GM12878 (cell line): Measurements from ENCODE around the gene IL6R. TPM values are rescaled to one million over a fixed set of nuclear protein-coding genes. Genes with fewer than 3 reads are reported as not detected.

Experiments
- ATAC-seq: fragments of 200-7000 bp; cut with Tn5 transposase; 3 replicates; pipeline ENCODE4 v1.9.1; 2020; ENCODE audit warnings: mild to moderate bottlenecking, moderate library complexity
- Bru-seq: library from RNA; stranded (reverse); fragments of 400-500 nt; gene quantifications from one replicate; lab custom pipeline; 2021; lab: Mats Ljungman, UMichigan
- BruChase-seq, 2 experiments: library from RNA; stranded (reverse); fragments of 400-500 nt; gene quantifications; one replicate each; lab custom pipeline; 2021; lab: Mats Ljungman, UMichigan
- BruUV-seq: library from RNA; stranded (reverse); fragments of 400-500 nt; replicated peaks from 2 replicates; lab custom pipeline; 2021; lab: Mats Ljungman, UMichigan
- CTCF ChIA-PET: fragments of 300-600 bp; sonication (Branson Sonifier 250); formaldehyde crosslinking; extraction: SDS; loops from one replicate; lab custom pipeline; 2021; ENCODE audit warnings: inconsistent platforms; lab: Yijun Ruan, JAX
- POLR2A ChIA-PET: fragments of 350-600 bp; formaldehyde crosslinking; extraction: SDS; loops from one replicate; lab custom pipeline; 2021; ENCODE audit warnings: inconsistent platforms; lab: Charles Lee
- RAD21 ChIA-PET: fragments of 300-600 bp; sonication (Branson Sonifier 250); formaldehyde crosslinking; loops from one replicate; lab custom pipeline; 2023; ENCODE audit warnings: antibody characterized with exemption; ENCODE audit not compliant: unreplicated experiment; lab: Charles Lee
- SMC1A ChIA-PET: fragments of 300-600 bp; sonication (Branson Sonifier 250); formaldehyde crosslinking; loops from one replicate; lab custom pipeline; 2023; ENCODE audit not compliant: unreplicated experiment, uncharacterized antibody; lab: Charles Lee
- DNase-seq: peaks from one replicate; pipeline ENCODE4 v3.0.0-alpha.2; 2011; ENCODE audit warnings: low read depth, low spot score
- FAIRE-seq: peaks from 3 replicates; lab custom pipeline; 2011; peaks lifted over from hg19 to GRCh38; lab: Jason Lieb, UNC
- H2AFZ ChIP-seq: 2 replicates; pipeline ENCODE4 v1.6.0; 2011; ENCODE audit warnings: low read depth, low read length, control low read depth; ENCODE audit not compliant: control insufficient read depth
- H3K27ac ChIP-seq: 2 replicates; pipeline ENCODE4 v1.5.1; 2011; ENCODE audit warnings: control low read depth; ENCODE audit not compliant: control insufficient read depth, insufficient read depth
- H3K27me3 ChIP-seq, 2 experiments: replicated peaks in 1 of 2; 2 replicates each; pipeline versions ENCODE4 v1.6.0 to v1.6.1; 2011; ENCODE audit warnings: low read length in 1 of 2; ENCODE audit not compliant: control insufficient read depth in 2 of 2, insufficient read depth in 2 of 2
- H3K36me3 ChIP-seq, 2 experiments: 2 replicates each; pipeline ENCODE4 v1.5.1; 2011; ENCODE audit warnings: low read length in 1 of 2; ENCODE audit not compliant: control insufficient read depth in 2 of 2, insufficient read depth in 2 of 2
- H3K4me1 ChIP-seq: 2 replicates; pipeline ENCODE4 v1.6.1; 2011; ENCODE audit warnings: mild to moderate bottlenecking, low read length, moderate library complexity, mixed read lengths; ENCODE audit not compliant: control insufficient read depth, insufficient read depth
- H3K4me2 ChIP-seq: 2 replicates; pipeline ENCODE4 v1.6.0; 2011; ENCODE audit warnings: control low read depth; ENCODE audit not compliant: control insufficient read depth, insufficient read depth
- H3K4me3 ChIP-seq: fragments of 200-600 bp; sonication (generic); 2 replicates; pipeline ENCODE4 v1.5.1; 2016
- H3K79me2 ChIP-seq: 2 replicates; pipeline ENCODE4 v1.6.0; 2011; ENCODE audit warnings: low read length; ENCODE audit not compliant: control insufficient read depth, insufficient read depth
- H3K9ac ChIP-seq: 2 replicates; pipeline ENCODE4 v1.8.0; 2011; ENCODE audit warnings: low read length, control low read depth, mixed read lengths; ENCODE audit not compliant: control insufficient read depth, insufficient read depth
- H3K9me3 ChIP-seq: replicated peaks from 3 replicates; pipeline ENCODE4 v1.5.1; 2011; ENCODE audit warnings: mild to moderate bottlenecking, low read length; ENCODE audit not compliant: control insufficient read depth, insufficient read depth
- H4K20me1 ChIP-seq: 2 replicates; pipeline ENCODE4 v1.6.0; 2011; ENCODE audit not compliant: control insufficient read depth, insufficient read depth
- HCFC1 ChIP-seq: fragments of 150-350 bp; IDR thresholded peaks from 2 replicates; pipeline ENCODE4 v1.6.1; 2014; ENCODE audit warnings: low read length
- POLR2AphosphoS5 ChIP-seq: IDR thresholded peaks from 2 replicates; pipeline ENCODE4 v1.6.1; 2011; ENCODE audit warnings: mild to moderate bottlenecking, low read length, inconsistent platforms
- RAD51 ChIP-seq: fragments of 450-650 bp; IDR thresholded peaks from 2 replicates; pipeline ENCODE4 v1.6.1; 2016; ENCODE audit warnings: moderate library complexity, mild to moderate bottlenecking, inconsistent platforms
- RUNX3 ChIP-seq: IDR thresholded peaks from 2 replicates; pipeline ENCODE4 v1.6.1; 2012; ENCODE audit warnings: low read length, inconsistent platforms
- SREBF2 ChIP-seq: IDR thresholded peaks from 2 replicates; pipeline ENCODE4 v1.6.1; 2012; ENCODE audit warnings: mild to moderate bottlenecking, low read length
- ZZZ3 ChIP-seq: IDR thresholded peaks from 2 replicates; pipeline ENCODE4 v1.6.1; 2011; ENCODE audit warnings: low read depth; ENCODE audit not compliant: control insufficient read depth, insufficient read length
- WGBS: methylation state at CpG from one replicate; pipeline ENCODE4 v1.1.6; 2016; ENCODE audit warnings: low lambda C conversion rate; ENCODE audit not compliant: insufficient replicate concordance, insufficient coverage; ENCODE audit errors: missing lambda C conversion rate; 5-methylcytosine and 5-hydroxymethylcytosine counted together
- in situ Hi-C: fragments of 300-500 bp; cut with MboI; formaldehyde crosslinking; loops from 9 replicates; pipeline ENCODE4 v1.14.3; 2018; ENCODE audit warnings: mixed read lengths
- intact Hi-C: fragments of 100-400 bp; cut with micrococcal nuclease; formaldehyde crosslinking; loops from one replicate; pipeline ENCODE4 v1.14.2; 2022; ENCODE audit not compliant: unreplicated experiment
- long read RNA-seq, 2 experiments: library from polyadenylated mRNA; unstranded; transcript quantifications; one replicate each; pipeline ENCODE4 v2.0.0, GENCODE V29; 2019 to 2020
- polyA minus RNA-seq, 3 experiments: library from RNA; depleted of rRNA, polyadenylated mRNA; stranded (reverse); fragments of >200 nt; gene quantifications; 2 replicates each; pipeline ENCODE4 v1.2.3, GENCODE V29; 2011
- polyA plus RNA-seq, 11 experiments: library from polyadenylated mRNA; depleted of rRNA in 4 of 11; unstranded in 6 of 11; stranded (reverse) in 5 of 11; fragments of >200 nt; fragmentation: Nextera tagmentation in 4 of 11; fragmentation: Illumina TruSeq in 1 of 11; extraction: Ambion mirVana in 4 of 11; extraction: Trizol in 1 of 11; gene quantifications; 1 replicate in 1 of 11; 2 replicates in 10 of 11; pipeline versions ENCODE4 v1.2.1 to v1.2.3, GENCODE V29; 2011 to 2016; ENCODE audit warnings: inconsistent platforms in 2 of 11, missing spikeins in 2 of 11, low read depth in 1 of 11
- total RNA-seq, 4 experiments: library from RNA; depleted of rRNA in 3 of 4; stranded (reverse); fragments of >200 nt in 3 of 4; fragmentation: Illumina TruSeq in 1 of 4; extraction: Trizol in 1 of 4; gene quantifications; 2 replicates each; pipeline versions ENCODE4 v1.2.1 to v1.2.3, GENCODE V29; 2013 to 2021
- TF ChIP-seq, protein P1 (sequence below): IDR thresholded peaks from 2 replicates; pipeline ENCODE4 v1.6.1; 2012; ENCODE audit warnings: low read length, inconsistent platforms
- TF ChIP-seq, protein P2 (sequence below): fragments of 450-650 bp; IDR thresholded peaks from 2 replicates; pipeline ENCODE4 v1.6.1; 2017; ENCODE audit warnings: mild to moderate bottlenecking, moderate library complexity
- TF ChIP-seq, protein P3 (sequence below): fragments of 450-650 bp; IDR thresholded peaks from 2 replicates; pipeline ENCODE4 v1.6.1; 2017; ENCODE audit warnings: low read depth, mild to moderate bottlenecking, moderate library complexity

Gene IL6R
- 50.9 and 61.1 TPM in 2 replicates for total RNA-seq (2013; cell fraction: nucleolus; rRNA removed)
- total RNA-seq (2014; rRNA removed) (29.3 and 31.9 TPM in 2 replicates), total RNA-seq (2014; rRNA removed; fragmentation: Illumina TruSeq; extraction: Trizol) (17.4 and 18.2 TPM in 2 replicates), total RNA-seq (2021) (37.7 and 43.4 TPM in 2 replicates), polyA plus RNA-seq (2011; rRNA removed) (4.0 and 6.1 TPM in 2 replicates), polyA plus RNA-seq (2014; fragmentation: Illumina TruSeq; extraction: Trizol) (21.7 and 23.9 TPM in 2 replicates), polyA plus RNA-seq (2014; fragmentation: Nextera tagmentation; extraction: Ambion mirVana) (1 to 10 TPM; 1.9 to 3.9 TPM), polyA plus RNA-seq (2014; rRNA removed) (34.0 and 45.3 TPM in 2 replicates), polyA plus RNA-seq (2016; fragmentation: Nextera tagmentation; extraction: Ambion mirVana) (10 to 100 TPM; 16.5 to 16.8 TPM), polyA minus RNA-seq (2011; rRNA and poly(A)+ RNA removed) (10.0 and 12.5 TPM in 2 replicates), Bru-seq, nascent RNA (percentile 50 among the genes with signal in this experiment), BruChase-seq, experiment 1, labeled RNA remaining after a 6-hour chase (percentile 52 among the genes with signal in this experiment), BruChase-seq, experiment 2, labeled RNA remaining after a 2-hour chase (percentile 51 among the genes with signal in this experiment)
- 3.2 TPM for polyA plus RNA-seq (2011; ENCODE audit: low read depth)
- 10.7 and 11.6 TPM in 2 replicates for polyA plus RNA-seq (2011; cell fraction: cytosol; rRNA removed)
- 4.5 and 6.2 TPM in 2 replicates for polyA plus RNA-seq (2011; cell fraction: nucleus; rRNA removed)
- 2.8 and 4.3 TPM in 2 replicates for polyA plus RNA-seq (2012)
- 5.1 and 6.0 TPM in 2 replicates for polyA minus RNA-seq (2011; cell fraction: cytosol; rRNA and poly(A)+ RNA removed)
- 5.5 and 8.9 TPM in 2 replicates for polyA minus RNA-seq (2011; cell fraction: nucleus; rRNA and poly(A)+ RNA removed)
- long read RNA-seq, experiment 1, full-length matches to known transcripts = 1 of 1 reads
- long read RNA-seq, experiment 1, partial matches to known transcripts = 0 of 1 reads
- long read RNA-seq, experiment 1, other reads (novel, unspliced or antisense) = 0 of 1 reads
- long read RNA-seq, experiment 2, full-length matches to known transcripts = 2 of 5 reads
- long read RNA-seq, experiment 2, partial matches to known transcripts = 0 of 5 reads
- long read RNA-seq, experiment 2, other reads (novel, unspliced or antisense) = 3 of 5 reads

DNA sequence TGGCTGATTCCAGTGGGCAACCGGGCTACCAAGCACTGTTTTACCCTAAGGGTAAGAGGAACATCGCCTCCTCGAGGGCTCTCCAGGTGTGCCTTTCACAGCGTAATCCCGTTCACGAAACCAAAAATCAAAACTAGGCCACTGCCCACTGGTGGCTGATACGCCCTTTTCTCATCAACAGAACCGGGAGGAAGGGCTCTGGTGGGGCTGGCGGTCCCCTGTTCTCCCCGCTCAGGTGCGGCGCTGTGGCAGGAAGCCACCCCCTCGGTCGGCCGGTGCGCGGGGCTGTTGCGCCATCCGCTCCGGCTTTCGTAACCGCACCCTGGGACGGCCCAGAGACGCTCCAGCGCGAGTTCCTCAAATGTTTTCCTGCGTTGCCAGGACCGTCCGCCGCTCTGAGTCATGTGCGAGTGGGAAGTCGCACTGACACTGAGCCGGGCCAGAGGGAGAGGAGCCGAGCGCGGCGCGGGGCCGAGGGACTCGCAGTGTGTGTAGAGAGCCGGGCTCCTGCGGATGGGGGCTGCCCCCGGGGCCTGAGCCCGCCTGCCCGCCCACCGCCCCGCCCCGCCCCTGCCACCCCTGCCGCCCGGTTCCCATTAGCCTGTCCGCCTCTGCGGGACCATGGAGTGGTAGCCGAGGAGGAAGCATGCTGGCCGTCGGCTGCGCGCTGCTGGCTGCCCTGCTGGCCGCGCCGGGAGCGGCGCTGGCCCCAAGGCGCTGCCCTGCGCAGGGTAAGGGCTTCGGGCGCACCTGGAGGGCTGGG is at the start of gene IL6R:
TSS of gene IL6R (plus strand) at position 360 of the 763 bp plus-strand sequence. CDS start at position 647, 287 bp downstream.
- DNase-seq = no peak
- Histone ChIP-seq H4K20me1 (no peaks in the 10 kb centered on the region), H3K27me3 (no peaks in the 10 kb centered on the region), H3K27ac (peak within 1 kb of the TSS; percentile 83), H3K9me3 (no peaks in the 10 kb centered on the region), H2AFZ (peak within 1 kb of the TSS; percentile 77), H3K4me3 (peak within 1 kb of the TSS; percentile 75), H3K9ac (peak within 1 kb of the TSS; percentile 60), H3K79me2 (peaks cover 15% of the 10 kb centered on the region), H3K4me2 (peak within 1 kb of the TSS; percentile 94), H3K36me3 (no peaks in the 10 kb centered on the region), H3K4me1 (peaks cover 68% of the 10 kb centered on the region)
- in situ Hi-C loops (no loop called here), intact Hi-C loops (no loop called here)
- SMC1A ChIA-PET = interaction anchor here (0.7 to 8.0 kb wide), 13 partner anchors 12 to 76 kb away, joined by 3 to 89 read pairs (median 4); no protein-coding TSS in a partner anchor
- POLR2A ChIA-PET = interaction anchor here (0.8 to 2.9 kb wide), 3 partner anchors 10 to 60 kb away, joined by 3 to 20 read pairs (median 8); no protein-coding TSS in a partner anchor
- peak; percentile 52 for ATAC-seq
- 1% methylated on average over 53 of the region's 66 CpGs for WGBS
- RAD21 ChIA-PET = interaction anchor here (0.6 to 8.3 kb wide), 11 partner anchors 13 to 141 kb away, joined by 3 to 80 read pairs (median 13); no protein-coding TSS in a partner anchor
- FAIRE-seq = no peak
- no TSS peak for BruUV-seq
- CTCF ChIA-PET = interaction anchor here (0.7 to 6.7 kb wide), 22 partner anchors 10 to 75 kb away, joined by 3 to 67 read pairs (median 4); no protein-coding TSS in a partner anchor
- TF ChIP-seq RUNX3 (peak; percentile 83), POLR2AphosphoS5 (no peak), SREBF2 (no peak), RAD51 (no peak), ZZZ3 (no peak), HCFC1 (no peak)
- TF ChIP-seq, protein P1, sequence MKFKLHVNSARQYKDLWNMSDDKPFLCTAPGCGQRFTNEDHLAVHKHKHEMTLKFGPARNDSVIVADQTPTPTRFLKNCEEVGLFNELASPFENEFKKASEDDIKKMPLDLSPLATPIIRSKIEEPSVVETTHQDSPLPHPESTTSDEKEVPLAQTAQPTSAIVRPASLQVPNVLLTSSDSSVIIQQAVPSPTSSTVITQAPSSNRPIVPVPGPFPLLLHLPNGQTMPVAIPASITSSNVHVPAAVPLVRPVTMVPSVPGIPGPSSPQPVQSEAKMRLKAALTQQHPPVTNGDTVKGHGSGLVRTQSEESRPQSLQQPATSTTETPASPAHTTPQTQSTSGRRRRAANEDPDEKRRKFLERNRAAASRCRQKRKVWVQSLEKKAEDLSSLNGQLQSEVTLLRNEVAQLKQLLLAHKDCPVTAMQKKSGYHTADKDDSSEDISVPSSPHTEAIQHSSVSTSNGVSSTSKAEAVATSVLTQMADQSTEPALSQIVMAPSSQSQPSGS = no peak
- TF ChIP-seq, protein P2, sequence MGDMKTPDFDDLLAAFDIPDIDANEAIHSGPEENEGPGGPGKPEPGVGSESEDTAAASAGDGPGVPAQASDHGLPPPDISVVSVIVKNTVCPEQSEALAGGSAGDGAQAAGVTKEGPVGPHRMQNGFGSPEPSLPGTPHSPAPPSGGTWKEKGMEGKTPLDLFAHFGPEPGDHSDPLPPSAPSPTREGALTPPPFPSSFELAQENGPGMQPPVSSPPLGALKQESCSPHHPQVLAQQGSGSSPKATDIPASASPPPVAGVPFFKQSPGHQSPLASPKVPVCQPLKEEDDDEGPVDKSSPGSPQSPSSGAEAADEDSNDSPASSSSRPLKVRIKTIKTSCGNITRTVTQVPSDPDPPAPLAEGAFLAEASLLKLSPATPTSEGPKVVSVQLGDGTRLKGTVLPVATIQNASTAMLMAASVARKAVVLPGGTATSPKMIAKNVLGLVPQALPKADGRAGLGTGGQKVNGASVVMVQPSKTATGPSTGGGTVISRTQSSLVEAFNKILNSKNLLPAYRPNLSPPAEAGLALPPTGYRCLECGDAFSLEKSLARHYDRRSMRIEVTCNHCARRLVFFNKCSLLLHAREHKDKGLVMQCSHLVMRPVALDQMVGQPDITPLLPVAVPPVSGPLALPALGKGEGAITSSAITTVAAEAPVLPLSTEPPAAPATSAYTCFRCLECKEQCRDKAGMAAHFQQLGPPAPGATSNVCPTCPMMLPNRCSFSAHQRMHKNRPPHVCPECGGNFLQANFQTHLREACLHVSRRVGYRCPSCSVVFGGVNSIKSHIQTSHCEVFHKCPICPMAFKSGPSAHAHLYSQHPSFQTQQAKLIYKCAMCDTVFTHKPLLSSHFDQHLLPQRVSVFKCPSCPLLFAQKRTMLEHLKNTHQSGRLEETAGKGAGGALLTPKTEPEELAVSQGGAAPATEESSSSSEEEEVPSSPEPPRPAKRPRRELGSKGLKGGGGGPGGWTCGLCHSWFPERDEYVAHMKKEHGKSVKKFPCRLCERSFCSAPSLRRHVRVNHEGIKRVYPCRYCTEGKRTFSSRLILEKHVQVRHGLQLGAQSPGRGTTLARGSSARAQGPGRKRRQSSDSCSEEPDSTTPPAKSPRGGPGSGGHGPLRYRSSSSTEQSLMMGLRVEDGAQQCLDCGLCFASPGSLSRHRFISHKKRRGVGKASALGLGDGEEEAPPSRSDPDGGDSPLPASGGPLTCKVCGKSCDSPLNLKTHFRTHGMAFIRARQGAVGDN = peak; percentile 15; the same call in 1 of the 2 replicates
- TF ChIP-seq, protein P3, sequence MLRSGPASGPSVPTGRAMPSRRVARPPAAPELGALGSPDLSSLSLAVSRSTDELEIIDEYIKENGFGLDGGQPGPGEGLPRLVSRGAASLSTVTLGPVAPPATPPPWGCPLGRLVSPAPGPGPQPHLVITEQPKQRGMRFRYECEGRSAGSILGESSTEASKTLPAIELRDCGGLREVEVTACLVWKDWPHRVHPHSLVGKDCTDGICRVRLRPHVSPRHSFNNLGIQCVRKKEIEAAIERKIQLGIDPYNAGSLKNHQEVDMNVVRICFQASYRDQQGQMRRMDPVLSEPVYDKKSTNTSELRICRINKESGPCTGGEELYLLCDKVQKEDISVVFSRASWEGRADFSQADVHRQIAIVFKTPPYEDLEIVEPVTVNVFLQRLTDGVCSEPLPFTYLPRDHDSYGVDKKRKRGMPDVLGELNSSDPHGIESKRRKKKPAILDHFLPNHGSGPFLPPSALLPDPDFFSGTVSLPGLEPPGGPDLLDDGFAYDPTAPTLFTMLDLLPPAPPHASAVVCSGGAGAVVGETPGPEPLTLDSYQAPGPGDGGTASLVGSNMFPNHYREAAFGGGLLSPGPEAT = peak; percentile 33; the same call in 1 of the 2 replicates
